ENCODE data around the gene HOMER1. TPM values are rescaled to one million over a fixed set of nuclear protein-coding genes. Genes with fewer than 3 reads are reported as not detected.
"Not testable (repeated sequence)": the region's sequence is repeated elsewhere in the genome, so short reads cannot be mapped to it uniquely, and the experiment has no call there.

Gene HOMER1
- total and polyA plus RNA-seq, 2 of the 4 experiments (the other 2 are of a cell fraction), result 1.9 to 6.8 TPM

DNA sequence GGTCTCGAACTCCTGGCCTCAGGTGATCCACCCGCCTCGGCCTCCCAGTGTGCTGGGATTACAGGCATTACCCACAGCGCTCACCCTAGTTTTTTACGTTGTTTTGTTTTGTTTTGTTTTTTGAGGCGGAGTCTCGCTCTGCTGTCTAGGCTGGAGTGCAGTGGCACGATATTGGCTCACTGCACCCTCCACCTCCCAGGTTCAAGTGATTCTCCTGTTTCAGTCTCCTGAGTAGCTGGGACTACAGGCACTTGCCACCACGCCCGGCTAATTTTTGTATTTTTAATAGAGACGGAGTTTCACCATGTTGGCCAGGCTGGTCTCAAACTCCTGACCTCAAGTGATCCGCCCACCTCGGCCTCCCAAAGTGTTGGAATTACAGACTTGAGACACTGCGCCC lies 2.4 kb upstream of the HOMER1 start:
- WGBS, 2 experiments (ENCODE audit: extremely low coverage in 2 of 2, insufficient read length in 1 of 2), result 100% methylated on average over 2 of the region's 14 CpGs; no CpG with 5 or more reads in 1 of the 2 experiments
- H3K4ac ChIP-seq (ENCODE audit: low read depth, low read length); dilution Hi-C loops (cut with HindIII; ENCODE audit: low sequenced_read_pairs, unreplicated experiment); H2BK20ac ChIP-seq (ENCODE audit: low read depth, low read length); H2AK9ac ChIP-seq (replicated peaks; ENCODE audit: low read depth, low read length, poor library complexity); H2BK15ac ChIP-seq (ENCODE audit: low read depth, low read length); H2BK120ac ChIP-seq (ENCODE audit: low read depth, low read length); H4K91ac ChIP-seq (ENCODE audit: insufficient read depth, low read depth, low read length); H3K9me3 ChIP-seq (ENCODE audit: control insufficient read depth, insufficient read depth, low read length); H3K9me1 ChIP-seq (ENCODE audit: insufficient read depth, low read length); H2AFZ ChIP-seq (replicated peaks; ENCODE audit: low read length, poor library complexity); H3K9ac ChIP-seq (ENCODE audit: low read depth, low read length); intact Hi-C loops (cut with micrococcal nuclease); H4K8ac ChIP-seq (ENCODE audit: low read depth in 2 of 2, low read length in 2 of 2); H3K4me2 ChIP-seq (ENCODE audit: low read depth, low read length); H2AK5ac ChIP-seq (ENCODE audit: low read depth, low read length); H3K27ac ChIP-seq (ENCODE audit: insufficient read depth, low read length); H3K36me3 ChIP-seq (ENCODE audit: control insufficient read depth, insufficient read depth, low read length); POLR2A ChIA-PET (ENCODE audit: unreplicated experiment); CTCF ChIA-PET; H3K27me3 ChIP-seq (ENCODE audit: control insufficient read depth, insufficient read depth, low read length); H4K5ac ChIP-seq (ENCODE audit: low read depth, low read length); H3K18ac ChIP-seq (ENCODE audit: low read depth, low read length); H3K4me3 ChIP-seq (ENCODE audit: insufficient read depth, low read depth, low read length); H3K4me1 ChIP-seq (ENCODE audit: control insufficient read depth, insufficient read depth, low read length); H3K23ac ChIP-seq (ENCODE audit: low read depth, low read length); DNase-seq; H4K20me1 ChIP-seq (ENCODE audit: insufficient read depth, low read length); BruUV-seq (replicated peaks); in situ Hi-C loops (cut with MboI; ENCODE audit: low sequenced_read_pairs); H3K56ac ChIP-seq (ENCODE audit: extremely low read depth, insufficient read depth, low read length); H2BK5ac ChIP-seq (ENCODE audit: low read depth, low read length, poor library complexity, severe bottlenecking); ATAC-seq (ENCODE audit: low read depth); H3K14ac ChIP-seq (replicated peaks; ENCODE audit: low read depth, low read length): not testable (repeated sequence)
- H3K79me1 ChIP-seq (ENCODE audit: low read depth in 1 of 2, low read length in 2 of 2), result peaks cover 4 to 18% of the 10 kb centered on the region in 2 experiments
